Astrocyte (in vitro differentiated cells and primary cell): ENCODE data around the gene NOS1. TPM values are rescaled to one million over a fixed set of nuclear protein-coding genes. Genes with fewer than 3 reads are reported as not detected.

Experiments
- DNase-seq: peaks from one replicate; pipeline ENCODE4 v3.0.0-alpha.2; 2010; ENCODE audit warnings: low read depth
- FAIRE-seq: peaks from 2 replicates; lab custom pipeline; 2011; peaks lifted over from hg19 to GRCh38; lab: Jason Lieb, UNC
- H2AFZ ChIP-seq: 2 replicates; pipeline ENCODE4 v1.6.0; 2012; ENCODE audit warnings: low read depth, low read length, inconsistent platforms
- H3K27ac ChIP-seq: 2 replicates; pipeline ENCODE4 v1.5.1; 2011; ENCODE audit warnings: low read depth, low read length, inconsistent platforms
- H3K27me3 ChIP-seq: 2 replicates; pipeline ENCODE4 v1.6.0; 2011; ENCODE audit warnings: low read length, inconsistent platforms; ENCODE audit not compliant: insufficient read depth
- H3K36me3 ChIP-seq: 2 replicates; pipeline ENCODE4 v1.5.1; 2011; ENCODE audit warnings: low read length, inconsistent platforms; ENCODE audit not compliant: insufficient read depth
- H3K4me1 ChIP-seq: 2 replicates; pipeline ENCODE4 v1.5.1; 2011; ENCODE audit warnings: low read length, inconsistent platforms; ENCODE audit not compliant: insufficient read depth
- H3K4me2 ChIP-seq: 2 replicates; pipeline ENCODE4 v1.6.0; 2012; ENCODE audit warnings: low read length, inconsistent platforms
- H3K4me3 ChIP-seq: 2 replicates; pipeline ENCODE4 v1.5.1; 2011; ENCODE audit warnings: low read depth, mild to moderate bottlenecking, low read length, inconsistent platforms; ENCODE audit not compliant: insufficient read depth
- H3K79me2 ChIP-seq: 2 replicates; pipeline ENCODE4 v1.6.0; 2012; ENCODE audit warnings: mild to moderate bottlenecking, low read length, inconsistent platforms; ENCODE audit not compliant: insufficient read depth
- H3K9ac ChIP-seq: 2 replicates; pipeline ENCODE4 v1.6.0; 2012; ENCODE audit warnings: mild to moderate bottlenecking, low read length, inconsistent platforms
- H3K9me3 ChIP-seq: 2 replicates; pipeline ENCODE4 v1.5.1; 2012; ENCODE audit warnings: low read depth, mild to moderate bottlenecking, low read length, inconsistent platforms; ENCODE audit not compliant: insufficient read depth
- H4K20me1 ChIP-seq: 2 replicates; pipeline ENCODE4 v1.6.0; 2012; ENCODE audit warnings: low read length, inconsistent platforms; ENCODE audit not compliant: insufficient read depth
- H3K27ac Mint-ChIP-seq: one replicate; pipeline ENCODE4 v1.8.0; 2021; ENCODE audit warnings: mild to moderate bottlenecking, mixed read lengths; ENCODE audit not compliant: unreplicated experiment
- H3K27me3 Mint-ChIP-seq: one replicate; pipeline ENCODE4 v1.8.0; 2021; ENCODE audit warnings: low read depth, mixed read lengths; ENCODE audit not compliant: unreplicated experiment
- H3K36me3 Mint-ChIP-seq: one replicate; pipeline ENCODE4 v1.8.0; 2021; ENCODE audit warnings: low read depth, mixed read lengths; ENCODE audit not compliant: unreplicated experiment
- H3K4me1 Mint-ChIP-seq: one replicate; pipeline ENCODE4 v1.8.0; 2021; ENCODE audit warnings: low read depth, mixed read lengths; ENCODE audit not compliant: unreplicated experiment
- H3K4me3 Mint-ChIP-seq: one replicate; pipeline ENCODE4 v1.8.0; 2021; ENCODE audit warnings: mild to moderate bottlenecking, moderate library complexity, mixed read lengths; ENCODE audit not compliant: unreplicated experiment
- H3K9me3 Mint-ChIP-seq: one replicate; pipeline ENCODE4 v1.8.0; 2021; ENCODE audit warnings: mild to moderate bottlenecking, mixed read lengths; ENCODE audit not compliant: unreplicated experiment
- CTCF ChIP-seq: IDR thresholded peaks from 2 replicates; pipeline ENCODE4 v1.5.1; 2011; ENCODE audit warnings: low read depth, mild to moderate bottlenecking, inconsistent platforms, low read length, moderate library complexity; ENCODE audit not compliant: insufficient read depth
- EZH2 ChIP-seq: IDR thresholded peaks from 2 replicates; pipeline ENCODE4 v1.6.1; 2012; ENCODE audit warnings: mild to moderate bottlenecking, low read length, inconsistent platforms; ENCODE audit not compliant: insufficient read depth
- total RNA-seq: library from RNA; stranded (reverse); gene quantifications from 2 replicates; pipeline ENCODE4 v1.2.1, GENCODE V29; 2021

Gene NOS1
- total RNA-seq, 1 donor from 2014 or later: 0.05 TPM

- no peak overlapping the region for H3K4me3 ChIP-seq
- FAIRE-seq (no peak), DNase-seq (no peak)
- peaks cover 1% of the 10 kb centered on the region for H3K9me3 Mint-ChIP-seq
- no peaks in the 10 kb centered on the region for H3K4me1 ChIP-seq
- H2AFZ ChIP-seq: no peak overlapping the region
- no peaks in the 10 kb centered on the region for H3K4me1 Mint-ChIP-seq
- no peaks in the 10 kb centered on the region for H3K36me3 ChIP-seq
- no peak overlapping the region for H3K27ac ChIP-seq
- H3K79me2 ChIP-seq: no peaks in the 10 kb centered on the region
- peaks cover 21% of the 10 kb centered on the region for H3K27me3 ChIP-seq
- no peaks in the 10 kb centered on the region for H3K36me3 Mint-ChIP-seq
- no peaks in the 10 kb centered on the region for H3K9me3 ChIP-seq
- no peak overlapping the region for H3K9ac ChIP-seq
- H3K4me3 Mint-ChIP-seq: no peak overlapping the region
- H3K4me2 ChIP-seq: no peak overlapping the region
- no peak overlapping the region for H3K27ac Mint-ChIP-seq
- TF ChIP-seq EZH2: no peak
- no peak for TF ChIP-seq CTCF
- H4K20me1 ChIP-seq: no peaks in the 10 kb centered on the region
- H3K27me3 Mint-ChIP-seq: peaks cover 69% of the 10 kb centered on the region
Observed at GRCh38 chr12:117365049-117365616, 3.7 kb upstream of the NOS1 start.

- Mint-ChIP-seq H3K36me3 (no peaks in the 10 kb centered on the region), H3K4me1 (no peaks in the 10 kb centered on the region), H3K27me3 (peaks cover 74% of the 10 kb centered on the region), H3K27ac (no peak overlapping the region), H3K9me3 (no peaks in the 10 kb centered on the region), H3K4me3 (no peak overlapping the region)
- Histone ChIP-seq H3K27ac (no peak overlapping the region), H3K36me3 (no peaks in the 10 kb centered on the region), H3K9ac (no peak overlapping the region), H4K20me1 (no peaks in the 10 kb centered on the region), H3K79me2 (no peaks in the 10 kb centered on the region), H2AFZ (no peak overlapping the region), H3K27me3 (peaks cover 25% of the 10 kb centered on the region), H3K9me3 (no peaks in the 10 kb centered on the region), H3K4me1 (no peaks in the 10 kb centered on the region), H3K4me3 (no peak overlapping the region), H3K4me2 (no peak overlapping the region)
- no peak for FAIRE-seq
- no peak for TF ChIP-seq EZH2
- TF ChIP-seq CTCF: no peak
- DNase-seq: no peak
Observed at GRCh38 chr12:117363953-117364486, 2.6 kb upstream of the NOS1 start.

DNA sequence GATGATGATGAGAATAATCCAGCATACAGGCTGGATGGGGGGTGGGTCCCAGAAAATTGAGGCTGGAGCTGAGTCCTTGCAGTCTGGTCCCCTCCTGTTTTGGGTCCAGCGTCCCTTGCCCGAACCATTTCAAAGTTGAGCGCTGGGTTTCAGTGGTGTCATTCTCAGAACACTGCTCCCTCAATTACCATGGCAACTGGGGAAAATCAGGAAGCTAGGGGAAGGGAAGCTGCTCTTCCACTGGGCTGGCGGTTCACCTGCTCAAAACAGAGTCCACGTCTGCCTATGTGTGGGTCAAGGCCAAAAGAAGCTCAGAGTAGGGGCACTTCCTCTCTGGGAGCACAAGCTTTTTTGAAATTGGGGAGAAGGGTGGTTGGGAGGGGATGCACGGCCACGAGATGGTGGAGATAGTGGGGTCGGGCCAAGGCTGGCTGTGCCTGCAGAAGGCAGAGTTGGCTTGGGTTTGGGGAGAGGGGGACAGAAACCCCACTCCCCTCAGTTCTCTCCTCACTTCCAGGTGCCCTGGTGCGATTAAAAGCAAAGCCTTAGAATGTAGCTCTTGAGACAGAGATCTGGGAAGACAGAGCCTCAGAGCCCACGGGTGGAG lies 1.7 kb upstream of the NOS1 start:
- Histone ChIP-seq H3K4me3 (no peak overlapping the region), H2AFZ (no peak overlapping the region), H3K27ac (no peak overlapping the region), H3K4me2 (no peak overlapping the region), H3K4me1 (no peaks in the 10 kb centered on the region), H3K27me3 (peaks cover 33% of the 10 kb centered on the region), H3K79me2 (no peaks in the 10 kb centered on the region), H3K36me3 (no peaks in the 10 kb centered on the region), H3K9ac (no peak overlapping the region), H3K9me3 (no peaks in the 10 kb centered on the region), H4K20me1 (no peaks in the 10 kb centered on the region)
- Mint-ChIP-seq H3K4me3 (no peak overlapping the region), H3K9me3 (no peaks in the 10 kb centered on the region), H3K27ac (no peak overlapping the region), H3K36me3 (no peaks in the 10 kb centered on the region), H3K4me1 (no peaks in the 10 kb centered on the region), H3K27me3 (peaks cover 73% of the 10 kb centered on the region)
- no peak for DNase-seq
- no peak for FAIRE-seq
- TF ChIP-seq EZH2 (no peak), CTCF (no peak)
